Colon (tissue), 2 donors: Measurements from ENCODE around the gene CAT.

Source experiments
- FAIRE-seq: peaks from 2 replicates; lab custom pipeline; 2012; peaks lifted over from hg19 to GRCh38; lab: Jason Lieb, UNC
- donor health status: control.
- donor health status: control.

CAT gene

GRCh38 chr11:34499719-34500500 is 61.2 kb downstream of the CAT start:
- FAIRE-seq, result no peak

- FAIRE-seq, result no peak
These were observed 62.8 kb downstream of the CAT start for GRCh38 chr11:34501500-34501899.

- no peak for FAIRE-seq
These were observed 63.2 kb downstream of the CAT start for GRCh38 chr11:34501949-34502348.

- no peak for FAIRE-seq
These were observed 64.2 kb downstream of the CAT start for GRCh38 chr11:34502949-34503348.

GRCh38 chr11:34505874-34506273 is 67.1 kb downstream of the CAT start:
- no peak for FAIRE-seq

- no peak for FAIRE-seq
These were observed 68.4 kb downstream of the CAT start for GRCh38 chr11:34507156-34507555.

- no peak for FAIRE-seq
These were observed 68.9 kb downstream of the CAT start for GRCh38 chr11:34507610-34508009.

- FAIRE-seq, result no peak
These were observed 69.8 kb downstream of the CAT start for GRCh38 chr11:34508524-34508923.

GRCh38 chr11:34509336-34509876 is 70.7 kb downstream of the CAT start:
- FAIRE-seq, result no peak

- no peak for FAIRE-seq
These were observed 71.5 kb downstream of the CAT start for GRCh38 chr11:34510218-34510617.

GRCh38 chr11:34510673-34511072 is 71.9 kb downstream of the CAT start:
- FAIRE-seq, result no peak

GRCh38 chr11:34512840-34513681 is 74.3 kb downstream of the CAT start:
- FAIRE-seq, result no peak

GRCh38 chr11:34513682-34514449 is 75.1 kb downstream of the CAT start, which contains the start of gene ELF5:
Gene ELF5 (minus strand): TSS chr11:34513794. CDS start chr11:34505749, 8,045 bp downstream.
- no peak for FAIRE-seq

GRCh38 chr11:34514597-34514996 is 75.9 kb downstream of the CAT start:
- FAIRE-seq, result no peak

GRCh38 chr11:34516247-34517040 is 77.7 kb downstream of the CAT start:
- no peak for FAIRE-seq

- no peak for FAIRE-seq
These were observed 81.0 kb downstream of the CAT start for GRCh38 chr11:34519595-34520235.

GRCh38 chr11:34521265-34521664 is 82.5 kb downstream of the CAT start:
- FAIRE-seq, result no peak
